RWPE1 (cell line): Measurements from ENCODE around the gene SUMF1.
"Not testable (repeated sequence)": the region's sequence is repeated elsewhere in the genome, so short reads cannot be mapped to it uniquely, and the experiment has no call there.

Source experiments
- CTCF ChIA-PET: fragments of 350-600 bp; sonication (Branson Sonifier 250); formaldehyde crosslinking; extraction: SDS; loops from one replicate; lab custom pipeline; 2021; lab: Yijun Ruan, JAX
- POLR2A ChIA-PET: fragments of 400-600 bp; formaldehyde crosslinking; extraction: SDS; loops from one replicate; lab custom pipeline; 2020; ENCODE audit warnings: antibody characterized with exemption; ENCODE audit not compliant: low non-redundant PET; lab: Yijun Ruan, JAX
- DNase-seq: peaks from one replicate; pipeline ENCODE4 v3.0.0; 2012; ENCODE audit warnings: low spot score
- H3K27ac ChIP-seq: fragments of 450-650 bp; 2 replicates; pipeline ENCODE4 v1.5.1; 2017
- CTCF ChIP-seq: fragments of 450-650 bp; conservative IDR thresholded peaks from 2 replicates; pipeline ENCODE4 v1.5.1; 2017; ENCODE audit warnings: low read depth, mild to moderate bottlenecking

Gene SUMF1

GRCh38 chr3:4332111-4332510 is 135.0 kb downstream of the SUMF1 start:
- no peak overlapping the region for H3K27ac ChIP-seq
- ChIA-PET POLR2A (no interaction called here), CTCF (no interaction called here)
- no peak for DNase-seq
- no peak for TF ChIP-seq CTCF

DNA sequence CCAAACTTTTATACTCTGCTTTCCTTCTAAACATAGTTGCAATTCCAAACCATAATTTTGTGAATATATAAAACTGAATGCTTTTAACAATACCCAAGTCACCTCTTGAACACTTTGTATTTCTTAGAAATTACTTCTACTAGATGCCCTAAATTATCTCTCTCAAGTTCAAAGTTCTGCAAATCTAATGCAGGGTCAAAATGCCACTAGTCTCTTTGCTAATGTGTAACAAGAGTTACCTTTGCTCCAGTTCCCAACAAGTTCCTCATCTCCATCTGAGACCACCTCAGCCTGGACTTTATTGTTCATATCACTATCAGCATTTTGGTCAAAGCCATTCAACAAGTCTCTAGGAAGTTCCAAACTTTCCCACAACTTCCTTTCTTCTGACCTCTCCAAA is 137.3 kb downstream of the SUMF1 start:
- DNase-seq, H3K27ac ChIP-seq, CTCF ChIA-PET, POLR2A ChIA-PET: not testable (repeated sequence)

GRCh38 chr3:4326868-4327267 is 140.2 kb downstream of the SUMF1 start:
- CTCF ChIA-PET = interaction anchor here (0.6 kb wide), 1 partner anchor 279 kb away, joined by 3 read pairs; no protein-coding TSS in a partner anchor
- POLR2A ChIA-PET = no interaction called here
- TF ChIP-seq CTCF = no peak
- DNase-seq = no peak
- H3K27ac ChIP-seq = peak overlapping the region; percentile 74

DNA sequence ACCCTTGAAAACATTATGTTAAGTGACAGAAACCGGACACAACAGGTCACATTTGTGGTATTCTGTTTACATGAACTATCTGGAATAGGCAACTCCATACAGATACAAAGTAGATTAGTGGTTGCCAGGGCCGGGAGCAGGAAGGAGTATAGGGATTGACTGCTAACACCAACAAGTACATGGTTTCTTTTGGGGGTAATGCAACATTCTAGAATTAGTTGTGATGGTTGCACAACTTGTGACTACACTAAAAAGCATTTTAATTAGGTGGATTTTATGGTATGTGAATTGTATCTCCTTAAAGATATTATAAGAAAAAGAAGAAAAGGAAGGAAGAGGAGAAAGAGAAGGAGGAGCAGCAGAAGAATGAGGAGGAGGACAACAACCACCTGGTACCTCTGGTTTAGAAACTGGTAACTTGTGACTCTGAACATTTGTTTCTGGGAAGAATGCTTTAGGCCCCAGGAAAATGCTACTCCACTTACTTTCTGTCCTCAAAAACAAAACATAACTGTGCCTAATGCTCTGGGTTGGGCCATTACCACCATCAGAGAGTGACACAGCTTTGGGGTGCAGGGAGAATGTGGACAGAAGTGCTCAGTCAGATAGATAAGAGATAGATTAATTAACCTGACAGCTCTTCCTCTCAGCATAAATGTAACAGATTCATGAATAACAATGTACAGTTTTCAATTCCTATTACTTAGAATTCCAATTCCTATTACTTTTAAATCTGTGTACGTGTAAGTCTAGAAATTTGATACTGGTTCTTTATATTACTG is 143.6 kb downstream of the SUMF1 start:
- ChIA-PET CTCF (interaction anchor here (1.3 kb wide), 1 partner anchor 9 kb away, joined by 6 read pairs; no protein-coding TSS in a partner anchor), POLR2A (no interaction called here)
- H3K27ac ChIP-seq = no peak overlapping the region
- DNase-seq = no peak
- no peak for TF ChIP-seq CTCF

- DNase-seq = no peak
- CTCF ChIA-PET = no interaction called here
- TF ChIP-seq CTCF = no peak
- POLR2A ChIA-PET = no interaction called here
- H3K27ac ChIP-seq = peak overlapping the region; percentile 60
These were observed 144.4 kb downstream of the SUMF1 start for GRCh38 chr3:4322635-4323034.

GRCh38 chr3:4321732-4322131 is 145.3 kb downstream of the SUMF1 start:
- no peak overlapping the region for H3K27ac ChIP-seq
- TF ChIP-seq CTCF = no peak
- CTCF ChIA-PET = interaction anchor here (0.6 kb wide), 1 partner anchor 1177 kb away, joined by 4 read pairs; no protein-coding TSS in a partner anchor
- DNase-seq = no peak
- POLR2A ChIA-PET = no interaction called here
